Measurements from ENCODE around the gene CCDC57.

- TF ChIP-seq EZH2 (IDR thresholded peaks at IDR 0.05) (no peak), CTCF (IDR thresholded peaks at IDR 0.05) (no peak)
Observed at GRCh38 chr17:82239401-82239925, 26.8 kb upstream of the CCDC57 start.
